H9 (cell line): ENCODE measurements around the gene ELOF1. TPM values are rescaled to one million over a fixed set of nuclear protein-coding genes. Genes with fewer than 3 reads are reported as not detected.

Experiments used
- DNase-seq: peaks from one replicate; pipeline ENCODE4 v3.0.0-alpha.2; 2017
- H2AFZ ChIP-seq: one replicate; pipeline ENCODE4 v1.6.1; 2013; ENCODE audit warnings: mild to moderate bottlenecking, low read length, control low read depth, moderate library complexity
- H2AK5ac ChIP-seq: 2 replicates; pipeline ENCODE4 v1.6.1; 2013; ENCODE audit warnings: low read length, control low read depth, mixed read lengths; ENCODE audit not compliant: insufficient read length
- H2BK120ac ChIP-seq: one replicate; pipeline ENCODE4 v1.6.1; 2013; ENCODE audit warnings: low read depth, mild to moderate bottlenecking, low read length, control low read depth, inconsistent platforms; ENCODE audit not compliant: poor library complexity, severe bottlenecking
- H2BK12ac ChIP-seq: 2 replicates; pipeline ENCODE4 v1.6.1; 2013; ENCODE audit warnings: low read length, control low read depth, mixed read lengths, low read depth; ENCODE audit not compliant: insufficient read length
- H2BK15ac ChIP-seq: 2 replicates; pipeline ENCODE4 v1.6.1; 2013; ENCODE audit warnings: low read depth, low read length, control low read depth
- H2BK20ac ChIP-seq: one replicate; pipeline ENCODE4 v1.6.1; 2013; ENCODE audit warnings: low read depth, mild to moderate bottlenecking, low read length, control low read depth, inconsistent platforms; ENCODE audit not compliant: poor library complexity, severe bottlenecking
- H2BK5ac ChIP-seq: 2 replicates; pipeline ENCODE4 v1.6.1; 2013; ENCODE audit warnings: low read length, control low read depth, mixed read lengths; ENCODE audit not compliant: insufficient read length
- H3K14ac ChIP-seq: 2 replicates; pipeline ENCODE4 v1.6.1; 2013; ENCODE audit warnings: low read length, control low read depth; ENCODE audit not compliant: insufficient read depth
- H3K18ac ChIP-seq: 2 replicates; pipeline ENCODE4 v1.6.1; 2013; ENCODE audit warnings: low read depth, mild to moderate bottlenecking, mixed read lengths, low read length, control low read depth; ENCODE audit not compliant: insufficient read length
- H3K23ac ChIP-seq: 2 replicates; pipeline ENCODE4 v1.6.1; 2013; ENCODE audit warnings: low read length, control low read depth, mixed read lengths, low read depth; ENCODE audit not compliant: insufficient read length
- H3K23me2 ChIP-seq: 2 replicates; pipeline ENCODE4 v1.6.1; 2013; ENCODE audit warnings: low read depth, mild to moderate bottlenecking, mixed read lengths, low read length, control low read depth; ENCODE audit not compliant: insufficient read length, poor library complexity, severe bottlenecking
- H3K27ac ChIP-seq: 2 replicates; pipeline ENCODE4 v1.5.1; 2013; ENCODE audit warnings: low read length, control low read depth, mixed read lengths, low read depth; ENCODE audit not compliant: insufficient read length
- H3K27me3 ChIP-seq: 2 replicates; pipeline ENCODE4 v1.6.1; 2013; ENCODE audit warnings: low read length, control low read depth, inconsistent platforms; ENCODE audit not compliant: insufficient read depth
- H3K4ac ChIP-seq: 2 replicates; pipeline ENCODE4 v1.6.1; 2013; ENCODE audit warnings: low read depth, mild to moderate bottlenecking, control low read depth, inconsistent platforms, low read length, moderate library complexity
- H3K4me1 ChIP-seq: 2 replicates; pipeline ENCODE4 v1.6.1; 2013; ENCODE audit warnings: low read length, control low read depth, inconsistent platforms; ENCODE audit not compliant: insufficient read depth
- H3K4me2 ChIP-seq: 2 replicates; pipeline ENCODE4 v1.6.1; 2013; ENCODE audit warnings: low read length, control low read depth, mixed read lengths; ENCODE audit not compliant: insufficient read length, insufficient read depth
- H3K56ac ChIP-seq: 2 replicates; pipeline ENCODE4 v1.6.1; 2013; ENCODE audit warnings: low read depth, mild to moderate bottlenecking, mixed read lengths, low read length, control low read depth; ENCODE audit not compliant: insufficient read length
- H3K79me1 ChIP-seq: 2 replicates; pipeline ENCODE4 v1.6.1; 2013; ENCODE audit warnings: low read depth, mild to moderate bottlenecking, moderate library complexity, low read length, control low read depth, inconsistent platforms; ENCODE audit not compliant: insufficient read depth, poor library complexity, severe bottlenecking
- H3K79me2 ChIP-seq: 2 replicates; pipeline ENCODE4 v1.6.1; 2013; ENCODE audit warnings: low read length, control low read depth, inconsistent platforms; ENCODE audit not compliant: insufficient read depth
- H3K9ac ChIP-seq: 2 replicates; pipeline ENCODE4 v1.6.1; 2013; ENCODE audit warnings: low read length, control low read depth, mixed read lengths; ENCODE audit not compliant: insufficient read length; ENCODE audit errors: extremely low read depth
- H3K9me3 ChIP-seq: one replicate; pipeline ENCODE4 v1.6.1; 2013; ENCODE audit warnings: low read depth, low read length, inconsistent platforms; ENCODE audit not compliant: control insufficient read depth
- H3T11ph ChIP-seq: one replicate; pipeline ENCODE4 v1.6.1; 2013; ENCODE audit warnings: mild to moderate bottlenecking, low read length, control low read depth, inconsistent platforms
- H4K20me1 ChIP-seq: one replicate; pipeline ENCODE4 v1.6.1; 2013; ENCODE audit not compliant: control insufficient read depth, insufficient read length, insufficient read depth
- H4K5ac ChIP-seq: 2 replicates; pipeline ENCODE4 v1.6.1; 2013; ENCODE audit warnings: low read depth, mild to moderate bottlenecking, mixed read lengths, low read length, control low read depth; ENCODE audit not compliant: insufficient read length
- H4K8ac ChIP-seq: replicated peaks from 2 replicates; pipeline ENCODE4 v1.6.1; 2013; ENCODE audit warnings: low read length, control low read depth, mixed read lengths, low read depth; ENCODE audit not compliant: insufficient read length
- H4K91ac ChIP-seq: 2 replicates; pipeline ENCODE4 v1.6.1; 2013; ENCODE audit warnings: low read depth, mild to moderate bottlenecking, moderate library complexity, mixed read lengths, low read length, control low read depth; ENCODE audit not compliant: insufficient read length
- H3K27ac Mint-ChIP-seq, 3 experiments: 2 replicates in 2 of 3; 3 replicates in 1 of 3; pipeline ENCODE4 v1.8.0; 2020 to 2021; ENCODE audit warnings: mixed read lengths in 3 of 3, mild to moderate bottlenecking in 1 of 3, moderate library complexity in 1 of 3
- H3K27me3 Mint-ChIP-seq: 2 replicates; pipeline ENCODE4 v1.8.0; 2021; ENCODE audit warnings: low read depth, mild to moderate bottlenecking, moderate library complexity, mixed read lengths
- H3K36me3 Mint-ChIP-seq, 3 experiments: 2 replicates in 2 of 3; 3 replicates in 1 of 3; pipeline ENCODE4 v1.8.0; 2020 to 2021; ENCODE audit warnings: low read depth in 3 of 3, mixed read lengths in 3 of 3; ENCODE audit not compliant: insufficient read depth in 1 of 3
- H3K4me1 Mint-ChIP-seq, 2 experiments: 2 replicates each; pipeline ENCODE4 v1.8.0; 2020; ENCODE audit warnings: mixed read lengths in 2 of 2
- H3K4me3 Mint-ChIP-seq, 2 experiments: 2 replicates in 1 of 2; 3 replicates in 1 of 2; pipeline ENCODE4 v1.8.0; 2020 to 2021; ENCODE audit warnings: mild to moderate bottlenecking in 2 of 2, mixed read lengths in 2 of 2, moderate library complexity in 1 of 2
- H3K9me3 Mint-ChIP-seq, 2 experiments: 2 replicates in 1 of 2; 3 replicates in 1 of 2; pipeline ENCODE4 v1.8.0; 2020; ENCODE audit warnings: mild to moderate bottlenecking in 2 of 2, mixed read lengths in 2 of 2, moderate library complexity in 1 of 2
- CTCF ChIP-seq: fragments of 200-600 bp; sonication (generic); conservative IDR thresholded peaks from 3 replicates; pipeline ENCODE4 v1.8.0; 2021; ENCODE audit warnings: antibody characterized with exemption, mild to moderate bottlenecking
- WGBS: extraction: QIAGEN DNeasy Blood & Tissue Kit; methylation state at CpG from one replicate; pipeline ENCODE4 v1.1.7; 2013; ENCODE audit warnings: missing lambda C conversion rate, low lambda C conversion rate, mixed read lengths; ENCODE audit not compliant: insufficient read length; ENCODE audit errors: extremely low coverage; 5-methylcytosine and 5-hydroxymethylcytosine counted together
- total RNA-seq: library from RNA; stranded (reverse); gene quantifications from 2 replicates; pipeline ENCODE4 v1.2.1, GENCODE V29; 2021

Gene ELOF1
- total RNA-seq, 1 experiment from 2014 or later, result 84.9 TPM

- H3K9me3 Mint-ChIP-seq, result no peaks in the 10 kb centered on the region
Measured at GRCh38 chr19:11550265-11550664, 8.8 kb downstream of the ELOF1 start.

More at GRCh38 chr19:11550265-11550664, 8.8 kb downstream of the ELOF1 start:
- Histone ChIP-seq H2BK20ac (no peak overlapping the region), H3K4me2 (no peak overlapping the region), H4K20me1 (no peaks in the 10 kb centered on the region), H2AFZ (no peak overlapping the region), H3K23me2 (no peaks in the 10 kb centered on the region), H3T11ph (no peak overlapping the region), H3K14ac (no peak overlapping the region), H2BK12ac (no peak overlapping the region), H3K56ac (no peak overlapping the region), H2BK15ac (no peak overlapping the region), H2AK5ac (no peak overlapping the region), H3K79me2 (0 out of 2 replicates have a peak, but pooled peaks cover under 1% of the 10 kb centered on the region), H3K27me3 (no peaks in the 10 kb centered on the region), H3K27ac (no peak overlapping the region), H3K79me1 (no peaks in the 10 kb centered on the region), H3K4me1 (no peaks in the 10 kb centered on the region), H3K9ac (no peak overlapping the region), H2BK120ac (no peak overlapping the region), H3K4ac (no peak overlapping the region), H3K23ac (no peak overlapping the region), H4K5ac (no peak overlapping the region), H3K18ac (no peak overlapping the region), H4K91ac (no peak overlapping the region), H4K8ac (no peak overlapping the region), H3K9me3 (no peaks in the 10 kb centered on the region), H2BK5ac (no peak overlapping the region)
- H3K4me1 Mint-ChIP-seq, result peaks cover 2 to 3% of the 10 kb centered on the region in 2 experiments; a peak in 3 of 4 replicates
- WGBS, result no CpG with 5 or more reads among the region's 8 CpGs
- no peak for TF ChIP-seq CTCF
- no peaks in the 10 kb centered on the region for H3K27me3 Mint-ChIP-seq
- no peak overlapping the region for H3K4me3 Mint-ChIP-seq
- no peak for DNase-seq
- peaks cover 9 to 31% (median 18%) of the 10 kb centered on the region in 3 experiments; a peak in 6 of 7 replicates for H3K36me3 Mint-ChIP-seq
- peak overlapping the region in 2 of 3 experiments; percentile 16 to 90; a peak in 4 of 7 replicates for H3K27ac Mint-ChIP-seq
